AG09319 (cell line): ENCODE results near the gene LTBR.

Source experiments
- DNase-seq: peaks from one replicate; pipeline ENCODE4 v3.0.0-alpha.2; 2010; ENCODE audit warnings: low read depth; ENCODE audit errors: extremely low read depth
- TF ChIP-seq, protein P1 (sequence below): IDR thresholded peaks from 2 replicates; pipeline ENCODE4 v1.5.1; 2011; ENCODE audit warnings: low read depth, mild to moderate bottlenecking, inconsistent platforms, low read length, moderate library complexity

Gene LTBR

DNA sequence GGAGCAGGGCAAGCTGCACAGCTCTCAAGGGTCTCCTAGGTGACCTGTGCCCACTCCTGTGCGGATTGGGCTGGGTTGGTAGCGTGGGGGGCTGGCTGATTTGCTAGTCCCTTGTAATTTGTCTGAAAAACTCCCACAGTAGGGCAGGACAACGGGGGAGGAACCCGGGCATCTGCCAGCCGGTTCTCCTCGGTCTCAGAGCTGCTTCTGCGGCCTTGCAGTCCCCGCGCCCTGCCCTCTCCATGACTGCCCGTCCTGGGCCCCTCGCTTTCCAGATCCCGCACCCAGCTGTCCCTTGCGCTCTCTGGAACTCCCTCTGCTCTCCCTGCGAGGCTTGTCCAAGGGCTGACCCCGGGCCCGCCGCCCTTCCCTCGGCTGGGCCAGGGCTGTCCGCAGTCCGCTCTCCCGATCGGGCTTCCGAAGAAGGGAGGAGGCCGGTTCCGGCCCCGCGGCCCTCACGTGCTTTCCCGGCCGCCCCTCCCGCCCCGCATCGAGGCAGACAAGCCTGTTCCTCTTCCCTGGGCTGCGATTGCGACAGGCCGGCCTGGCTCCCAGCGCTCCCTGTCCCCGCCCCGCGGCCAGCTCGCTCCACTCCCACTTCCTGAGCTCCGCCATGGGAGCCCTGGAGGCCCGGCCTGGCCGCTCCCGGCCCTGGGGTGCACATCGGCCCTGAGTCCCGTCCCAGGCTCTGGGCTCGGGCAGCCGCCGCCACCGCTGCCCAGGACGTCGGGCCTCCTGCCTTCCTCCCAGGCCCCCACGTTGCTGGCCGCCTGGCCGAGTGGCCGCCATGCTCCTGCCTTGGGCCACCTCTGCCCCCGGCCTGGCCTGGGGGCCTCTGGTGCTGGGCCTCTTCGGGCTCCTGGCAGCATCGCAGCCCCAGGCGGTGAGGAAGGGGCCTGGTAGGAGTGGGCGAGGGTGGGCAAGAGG, at the start of gene LTBR:
TSS of gene LTBR (plus strand) at position 591 of the 927 bp plus-strand sequence. CDS start at position 788, 197 bp downstream.
- TF ChIP-seq, protein P1, sequence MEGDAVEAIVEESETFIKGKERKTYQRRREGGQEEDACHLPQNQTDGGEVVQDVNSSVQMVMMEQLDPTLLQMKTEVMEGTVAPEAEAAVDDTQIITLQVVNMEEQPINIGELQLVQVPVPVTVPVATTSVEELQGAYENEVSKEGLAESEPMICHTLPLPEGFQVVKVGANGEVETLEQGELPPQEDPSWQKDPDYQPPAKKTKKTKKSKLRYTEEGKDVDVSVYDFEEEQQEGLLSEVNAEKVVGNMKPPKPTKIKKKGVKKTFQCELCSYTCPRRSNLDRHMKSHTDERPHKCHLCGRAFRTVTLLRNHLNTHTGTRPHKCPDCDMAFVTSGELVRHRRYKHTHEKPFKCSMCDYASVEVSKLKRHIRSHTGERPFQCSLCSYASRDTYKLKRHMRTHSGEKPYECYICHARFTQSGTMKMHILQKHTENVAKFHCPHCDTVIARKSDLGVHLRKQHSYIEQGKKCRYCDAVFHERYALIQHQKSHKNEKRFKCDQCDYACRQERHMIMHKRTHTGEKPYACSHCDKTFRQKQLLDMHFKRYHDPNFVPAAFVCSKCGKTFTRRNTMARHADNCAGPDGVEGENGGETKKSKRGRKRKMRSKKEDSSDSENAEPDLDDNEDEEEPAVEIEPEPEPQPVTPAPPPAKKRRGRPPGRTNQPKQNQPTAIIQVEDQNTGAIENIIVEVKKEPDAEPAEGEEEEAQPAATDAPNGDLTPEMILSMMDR = peak; percentile 5; the same call in 1 of the 2 replicates
- peak; percentile 90 for DNase-seq

DNA sequence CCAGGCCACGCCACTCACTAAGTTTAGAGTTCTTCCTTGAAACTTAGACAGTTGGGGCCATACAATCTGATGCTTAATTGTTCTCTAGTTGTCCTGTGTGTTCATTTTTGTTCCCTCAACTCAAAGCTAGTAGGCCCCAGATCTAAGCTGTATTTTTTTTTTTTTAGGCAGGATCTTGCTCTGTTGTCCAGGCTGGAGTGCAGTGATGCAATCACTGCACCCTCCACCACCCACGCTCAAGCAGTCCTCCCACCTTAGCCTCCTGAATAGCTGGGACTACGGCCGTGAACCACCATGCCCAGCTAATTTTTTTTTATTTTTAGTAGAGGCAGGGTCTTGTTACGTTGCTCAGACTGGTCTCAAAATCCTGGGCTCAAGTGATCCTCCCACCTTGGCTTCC, 49.6 kb upstream of the LTBR start:
- TF ChIP-seq, protein P1 = no peak
- no peak for DNase-seq

DNA sequence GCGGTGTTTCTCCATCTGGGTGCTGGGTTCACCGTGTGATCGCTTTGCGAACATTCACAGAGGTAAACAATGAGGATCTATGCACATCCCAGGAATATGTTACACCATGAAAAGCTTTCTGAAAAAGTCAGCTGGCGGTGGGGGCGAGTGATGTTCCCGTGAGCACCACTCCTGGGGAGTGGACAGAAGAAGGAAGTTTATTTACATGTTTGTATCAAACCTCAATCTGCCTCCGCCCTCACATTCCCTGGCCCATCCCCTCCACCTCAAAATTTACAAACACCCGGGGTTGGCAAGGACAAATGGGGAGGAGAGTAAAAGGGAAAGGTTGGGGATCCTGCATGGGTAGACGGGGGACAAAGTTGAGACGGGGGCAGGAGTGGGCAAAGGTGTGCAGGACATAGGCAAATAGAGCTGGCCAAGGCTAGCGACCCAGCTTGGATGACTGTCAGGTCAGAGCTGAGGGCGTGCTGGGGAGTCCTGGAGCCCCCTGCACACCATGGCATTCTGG, 49.0 kb upstream of the LTBR start:
- DNase-seq = no peak
- TF ChIP-seq, protein P1 = no peak

DNA sequence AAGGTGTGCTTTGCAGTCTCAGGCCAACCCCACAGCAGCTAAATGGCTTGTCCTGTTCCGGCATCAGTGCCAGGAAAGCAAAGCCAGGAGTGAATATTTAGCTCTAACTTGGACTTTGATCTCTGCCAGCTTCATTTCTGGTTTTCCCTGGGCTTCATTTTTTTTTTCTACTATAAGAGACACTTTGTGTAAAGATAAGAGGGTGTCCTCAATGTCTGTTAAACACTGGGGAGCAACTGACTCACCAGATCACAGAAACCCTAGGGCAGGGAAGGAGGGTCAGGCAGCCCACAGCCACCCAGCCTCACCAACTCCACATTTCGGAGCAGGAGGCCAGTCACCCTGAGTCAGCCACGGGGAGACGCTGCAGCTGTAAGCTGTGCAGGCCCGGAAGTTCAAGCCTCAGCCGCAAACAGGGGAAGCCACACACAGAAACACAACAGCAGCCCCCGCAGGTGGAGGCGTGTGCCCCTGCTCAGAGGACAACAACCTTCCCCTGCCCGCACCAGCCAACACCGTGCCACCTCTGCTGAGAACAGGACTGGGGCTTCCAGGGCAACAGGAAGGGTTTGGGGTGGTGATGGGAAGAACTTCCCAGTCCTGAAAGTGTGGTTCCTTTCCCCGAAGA, 48.4 kb upstream of the LTBR start:
- no peak for DNase-seq
- TF ChIP-seq, protein P1 = peak; percentile 71

- TF ChIP-seq, protein P1 = no peak
- DNase-seq = peak; percentile 100
Measured at GRCh38 chr12:6336079-6336888, 47.7 kb upstream of the LTBR start.

DNA sequence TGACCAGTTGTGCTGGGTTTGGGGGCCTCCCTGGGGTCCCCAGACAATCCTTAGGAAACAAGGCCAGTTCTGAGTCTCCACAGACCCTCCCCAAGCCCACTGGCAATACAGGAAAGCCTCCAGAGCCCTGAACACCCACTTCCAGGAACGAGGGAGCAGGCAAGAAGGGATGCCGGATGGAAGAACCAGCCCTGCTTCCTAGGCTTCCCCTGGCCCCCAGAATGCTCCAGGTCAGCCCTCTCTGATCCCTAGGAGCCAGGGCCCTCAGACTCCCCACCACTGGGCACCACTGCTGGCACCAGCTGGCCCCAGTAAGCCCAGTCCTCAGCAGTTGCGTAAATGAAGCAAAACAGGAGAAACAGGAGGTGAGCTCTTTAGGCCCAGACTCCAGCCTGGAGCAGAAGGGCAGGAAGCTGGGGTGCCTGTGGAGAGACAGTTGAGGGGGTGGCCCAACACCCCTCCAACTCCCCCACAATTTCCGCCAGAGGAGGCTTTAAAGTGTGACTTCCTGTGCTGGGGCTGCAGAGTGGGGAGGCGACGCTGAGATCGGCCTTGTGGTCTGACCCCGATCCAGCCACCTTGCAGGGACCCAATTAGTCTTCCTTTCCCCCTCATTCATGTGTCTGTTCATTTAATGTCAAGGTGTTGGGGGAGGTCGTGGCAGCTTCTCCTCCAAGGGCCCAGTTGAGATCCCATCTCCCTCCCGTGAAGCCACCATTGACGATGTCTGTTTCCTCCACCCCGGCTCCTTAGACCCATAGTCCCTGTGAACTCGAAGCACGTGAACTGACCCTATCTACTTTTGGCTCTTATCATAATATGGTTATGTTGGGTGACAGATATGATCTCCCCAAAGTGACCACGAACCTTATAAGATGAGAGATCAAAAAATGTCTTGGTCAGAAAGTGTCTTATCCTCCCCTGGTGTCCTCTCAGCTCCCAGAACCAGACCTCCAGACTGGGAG, 46.8 kb upstream of the LTBR start:
- DNase-seq = no peak
- TF ChIP-seq, protein P1 = no peak
